ENCODE measurements around the gene ADAMTS1. TPM values are rescaled to one million over a fixed set of nuclear protein-coding genes. Genes with fewer than 3 reads are reported as not detected.
A peak's percentile ranks its signal among the peaks of the same experiment; 100 is the strongest.

ADAMTS1 gene
- total and polyA plus RNA-seq, 2 of the 4 experiments (the other 2 are of a cell fraction), result 116 to 317 TPM

DNA sequence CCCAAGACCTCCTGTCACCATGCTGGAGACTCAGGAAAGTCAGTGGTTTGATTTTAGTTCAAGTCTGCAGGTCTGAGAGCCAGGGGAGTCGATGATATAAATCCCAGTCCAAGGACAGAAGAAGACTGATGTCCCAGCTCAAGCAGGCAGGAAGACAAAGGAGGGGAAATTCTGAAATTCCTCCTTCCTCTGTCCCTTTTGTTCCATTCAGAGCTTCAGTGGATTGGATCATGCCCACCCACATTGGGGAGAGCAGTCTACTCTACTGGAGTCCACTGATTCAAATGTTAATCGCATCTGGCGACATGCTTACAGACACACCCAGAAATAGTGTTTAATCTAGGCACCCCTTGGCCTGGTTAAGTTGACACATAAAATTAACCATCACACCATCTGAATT lies 7.2 kb upstream of the ADAMTS1 start:
- Histone ChIP-seq H3K4ac (ENCODE audit: low read depth, low read length) (no peak overlapping the region; the same call in 1 of the 2 replicates), H2AFZ (replicated peaks; ENCODE audit: low read length, poor library complexity) (no peak overlapping the region), H4K20me1 (ENCODE audit: insufficient read depth, low read length) (no peaks in the 10 kb centered on the region), H4K91ac (ENCODE audit: insufficient read depth, low read depth, low read length) (peak overlapping the region; percentile 3; the same call in 1 of the 2 replicates), H3K9me1 (ENCODE audit: insufficient read depth, low read length) (no peaks in the 10 kb centered on the region), H2BK20ac (ENCODE audit: low read depth, low read length) (peak overlapping the region; percentile 81), H3K23ac (ENCODE audit: low read depth, low read length) (no peak overlapping the region), H3K9ac (ENCODE audit: low read depth, low read length) (no peak overlapping the region; the same call in 1 of the 2 replicates), H3K4me2 (ENCODE audit: low read depth, low read length) (no peak overlapping the region), H3K56ac (ENCODE audit: extremely low read depth, insufficient read depth, low read length) (no peak overlapping the region), H2AK5ac (ENCODE audit: low read depth, low read length) (peak overlapping the region; percentile 35; the same call in 1 of the 2 replicates), H3K27me3 (ENCODE audit: control insufficient read depth, insufficient read depth, low read length) (no peaks in the 10 kb centered on the region), H3K9me3 (ENCODE audit: control insufficient read depth, insufficient read depth, low read length) (no peaks in the 10 kb centered on the region), H2BK15ac (ENCODE audit: low read depth, low read length) (peak overlapping the region; percentile 47; the same call in 1 of the 3 replicates), H3K79me1 (ENCODE audit: low read depth in 1 of 2, low read length in 2 of 2) (no peaks in the 10 kb centered on the region), H3K18ac (ENCODE audit: low read depth, low read length) (peak overlapping the region; percentile 88), H4K8ac (ENCODE audit: low read depth in 2 of 2, low read length in 2 of 2) (peak overlapping the region; percentile 32 to 44; a peak in 1 of 4 replicates), H2AK9ac (replicated peaks; ENCODE audit: low read depth, low read length, poor library complexity) (no peak overlapping the region), H3K27ac (ENCODE audit: insufficient read depth, low read length) (no peak overlapping the region), H2BK120ac (ENCODE audit: low read depth, low read length) (peak overlapping the region; percentile 37; the same call in 1 of the 2 replicates), H2BK5ac (ENCODE audit: low read depth, low read length, poor library complexity, severe bottlenecking) (no peak overlapping the region), H3K14ac (replicated peaks; ENCODE audit: low read depth, low read length) (no peak overlapping the region), H3K4me1 (ENCODE audit: control insufficient read depth, insufficient read depth, low read length) (peaks cover 7% of the 10 kb centered on the region), H4K5ac (ENCODE audit: low read depth, low read length) (peak overlapping the region; percentile 84), H3K36me3 (ENCODE audit: control insufficient read depth, insufficient read depth, low read length) (no peaks in the 10 kb centered on the region), H3K4me3 (ENCODE audit: insufficient read depth, low read depth, low read length) (no peak overlapping the region)
- intact Hi-C loops (cut with micrococcal nuclease) (no loop called here), dilution Hi-C loops (cut with HindIII; ENCODE audit: low sequenced_read_pairs, unreplicated experiment) (no loop called here), in situ Hi-C loops (cut with MboI; ENCODE audit: low sequenced_read_pairs) (loop anchor here (5.0 kb wide), 2 partner anchors 850 to 1485 kb away; no protein-coding TSS in a partner anchor)
- ATAC-seq (ENCODE audit: low read depth) (no peak), DNase-seq (no peak)
- ChIA-PET CTCF (no interaction called here), POLR2A (ENCODE audit: unreplicated experiment) (no interaction called here)
- no CpG with 5 or more reads among the region's 3 CpGs for WGBS, 2 experiments (ENCODE audit: extremely low coverage in 2 of 2, insufficient read length in 1 of 2)
- no TSS peak for BruUV-seq (replicated peaks)
- TF ChIP-seq, protein P1, sequence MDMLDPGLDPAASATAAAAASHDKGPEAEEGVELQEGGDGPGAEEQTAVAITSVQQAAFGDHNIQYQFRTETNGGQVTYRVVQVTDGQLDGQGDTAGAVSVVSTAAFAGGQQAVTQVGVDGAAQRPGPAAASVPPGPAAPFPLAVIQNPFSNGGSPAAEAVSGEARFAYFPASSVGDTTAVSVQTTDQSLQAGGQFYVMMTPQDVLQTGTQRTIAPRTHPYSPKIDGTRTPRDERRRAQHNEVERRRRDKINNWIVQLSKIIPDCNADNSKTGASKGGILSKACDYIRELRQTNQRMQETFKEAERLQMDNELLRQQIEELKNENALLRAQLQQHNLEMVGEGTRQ (IDR thresholded peaks at IDR 0.05; ENCODE audit: low read depth, low read length), result no peak
- TF ChIP-seq MXI1 (IDR thresholded peaks at IDR 0.05; ENCODE audit: borderline replicate concordance, low read depth, low read length) (no peak), RFX5 (IDR thresholded peaks at IDR 0.05; ENCODE audit: low read depth, low read length) (no peak), RAD21 (IDR thresholded peaks at IDR 0.05; ENCODE audit: low read length) (no peak), CHD1 (IDR thresholded peaks at IDR 0.05; ENCODE audit: low read depth, low read length) (no peak), FOS (IDR thresholded peaks at IDR 0.05; ENCODE audit: low read depth, low read length) (no peak), BHLHE40 (IDR thresholded peaks at IDR 0.05; ENCODE audit: low read depth, low read length) (no peak), SMC3 (IDR thresholded peaks at IDR 0.05; ENCODE audit: low read depth, low read length) (no peak)
